PFSK-1 (cell line): ENCODE data around the gene PLEKHA5.

Source experiments
- FOXP2 ChIP-seq: optimal IDR thresholded peaks from 2 replicates; pipeline ENCODE3; 2011; ENCODE audit warnings: borderline replicate concordance, control low read depth, inconsistent platforms; ENCODE audit not compliant: insufficient read depth; ENCODE audit errors: extremely low read length, extremely low read depth
- POLR2AphosphoS5 ChIP-seq: IDR thresholded peaks from 2 replicates; pipeline ENCODE4 v1.6.1; 2012; ENCODE audit warnings: low read depth, mild to moderate bottlenecking, control low read depth, low read length, moderate library complexity
- SIN3A ChIP-seq: IDR thresholded peaks from 2 replicates; pipeline ENCODE4 v1.6.1; 2012; ENCODE audit warnings: mild to moderate bottlenecking, low read length, moderate library complexity, borderline replicate concordance; ENCODE audit not compliant: insufficient read depth
- TAF1 ChIP-seq: IDR thresholded peaks from 2 replicates; pipeline ENCODE4 v1.6.1; 2012; ENCODE audit warnings: low read length, control low read depth, borderline replicate concordance; ENCODE audit not compliant: insufficient read depth
- TF ChIP-seq, protein P1 (sequence below), 2 experiments: IDR thresholded peaks; 2 replicates each; pipeline versions ENCODE4 v1.6.1 to v1.8.0; 2011 to 2012; ENCODE audit warnings: low read depth in 2 of 2, low read length in 2 of 2, control low read depth in 1 of 2, inconsistent platforms in 1 of 2, mild to moderate bottlenecking in 1 of 2, moderate library complexity in 1 of 2; ENCODE audit not compliant: insufficient read depth in 1 of 2

DNA sequence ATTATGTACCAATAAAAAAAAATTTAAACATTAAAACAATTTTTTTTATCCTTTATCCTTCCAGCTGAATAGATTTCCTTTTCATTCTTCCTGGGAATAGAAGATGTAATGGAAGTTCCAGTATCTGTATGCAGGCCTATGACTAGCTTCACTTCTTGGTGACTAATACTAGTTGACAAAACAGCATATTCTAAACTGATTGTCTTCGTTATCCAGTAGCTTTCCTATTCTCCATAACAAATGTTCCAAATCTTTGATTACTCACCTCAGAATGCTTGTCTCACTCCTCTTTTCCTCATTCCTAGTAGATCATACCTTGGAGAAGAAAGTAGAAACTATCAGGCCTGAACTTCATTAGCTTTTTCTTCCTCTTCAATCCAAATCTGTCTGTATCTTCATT is 70.7 kb downstream of the PLEKHA5 start:
- TF ChIP-seq TAF1 (no peak), POLR2AphosphoS5 (no peak), SIN3A (no peak), FOXP2 (no peak)
- TF ChIP-seq, protein P1, sequence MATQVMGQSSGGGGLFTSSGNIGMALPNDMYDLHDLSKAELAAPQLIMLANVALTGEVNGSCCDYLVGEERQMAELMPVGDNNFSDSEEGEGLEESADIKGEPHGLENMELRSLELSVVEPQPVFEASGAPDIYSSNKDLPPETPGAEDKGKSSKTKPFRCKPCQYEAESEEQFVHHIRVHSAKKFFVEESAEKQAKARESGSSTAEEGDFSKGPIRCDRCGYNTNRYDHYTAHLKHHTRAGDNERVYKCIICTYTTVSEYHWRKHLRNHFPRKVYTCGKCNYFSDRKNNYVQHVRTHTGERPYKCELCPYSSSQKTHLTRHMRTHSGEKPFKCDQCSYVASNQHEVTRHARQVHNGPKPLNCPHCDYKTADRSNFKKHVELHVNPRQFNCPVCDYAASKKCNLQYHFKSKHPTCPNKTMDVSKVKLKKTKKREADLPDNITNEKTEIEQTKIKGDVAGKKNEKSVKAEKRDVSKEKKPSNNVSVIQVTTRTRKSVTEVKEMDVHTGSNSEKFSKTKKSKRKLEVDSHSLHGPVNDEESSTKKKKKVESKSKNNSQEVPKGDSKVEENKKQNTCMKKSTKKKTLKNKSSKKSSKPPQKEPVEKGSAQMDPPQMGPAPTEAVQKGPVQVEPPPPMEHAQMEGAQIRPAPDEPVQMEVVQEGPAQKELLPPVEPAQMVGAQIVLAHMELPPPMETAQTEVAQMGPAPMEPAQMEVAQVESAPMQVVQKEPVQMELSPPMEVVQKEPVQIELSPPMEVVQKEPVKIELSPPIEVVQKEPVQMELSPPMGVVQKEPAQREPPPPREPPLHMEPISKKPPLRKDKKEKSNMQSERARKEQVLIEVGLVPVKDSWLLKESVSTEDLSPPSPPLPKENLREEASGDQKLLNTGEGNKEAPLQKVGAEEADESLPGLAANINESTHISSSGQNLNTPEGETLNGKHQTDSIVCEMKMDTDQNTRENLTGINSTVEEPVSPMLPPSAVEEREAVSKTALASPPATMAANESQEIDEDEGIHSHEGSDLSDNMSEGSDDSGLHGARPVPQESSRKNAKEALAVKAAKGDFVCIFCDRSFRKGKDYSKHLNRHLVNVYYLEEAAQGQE (IDR thresholded peaks at IDR 0.05; ENCODE audit: insufficient read depth in 1 of 2, low read depth in 2 of 2, low read length in 2 of 2) = no peak
